K562 (cell line): Measurements from ENCODE around the gene KIAA0040. TPM values are rescaled to one million over a fixed set of nuclear protein-coding genes. Genes with fewer than 3 reads are reported as not detected.
A peak's percentile ranks its signal among the peaks of the same experiment; 100 is the strongest.

Source experiments
- CEBPG ChIP-seq, 3 experiments: fragments of 200-800 bp in 1 of 3; sonication (Bioruptor generic) in 1 of 3; sonication (generic) in 1 of 3; formaldehyde crosslinking in 1 of 3; IDR thresholded peaks in 2 of 3; conservative IDR thresholded peaks in 1 of 3; 2 replicates each; pipeline versions ENCODE4 v1.6.1 to v1.8.0; 2016 to 2022; ENCODE audit warnings: missing compliant biosample characterization in 2 of 3, missing genetic modification characterization in 2 of 3, mild to moderate bottlenecking in 1 of 3, missing genetic modification reagents in 1 of 3
- DNMT1 ChIP-seq: fragments of 450-650 bp; IDR thresholded peaks from 2 replicates; pipeline ENCODE4 v1.6.1; 2016; ENCODE audit warnings: antibody characterized with exemption, mild to moderate bottlenecking
- FOXK1 ChIP-seq: sonication (generic); formaldehyde crosslinking; IDR thresholded peaks from 2 replicates; pipeline ENCODE4 v1.8.0; 2022; ENCODE audit warnings: missing genetic modification reagents, mild to moderate bottlenecking, borderline replicate concordance
- MBD2 ChIP-seq: sonication (generic); IDR thresholded peaks from 2 replicates; pipeline ENCODE4 v1.6.1; 2016; ENCODE audit warnings: low read depth, borderline replicate concordance
- NFATC3 ChIP-seq: fragments of 450-650 bp; IDR thresholded peaks from 2 replicates; pipeline ENCODE4 v1.6.1; 2017; ENCODE audit warnings: mild to moderate bottlenecking
- NFE2 ChIP-seq: IDR thresholded peaks from 2 replicates; pipeline ENCODE4 v1.6.1; 2014; ENCODE audit warnings: antibody characterized with exemption, low read depth
- POLR2A ChIP-seq: fragments of 450-650 bp; conservative IDR thresholded peaks from 2 replicates; pipeline ENCODE4 v1.6.1; 2016
- POLR2B ChIP-seq: fragments of 450-650 bp; IDR thresholded peaks from 2 replicates; pipeline ENCODE4 v1.6.1; 2018; ENCODE audit warnings: low read depth; ENCODE audit not compliant: partially characterized antibody
- PRDM10 ChIP-seq: fragments of 450-650 bp; IDR thresholded peaks from 2 replicates; pipeline ENCODE4 v1.6.1; 2018; ENCODE audit not compliant: partially characterized antibody
- RFX1 ChIP-seq: fragments of 450-650 bp; IDR thresholded peaks from 2 replicates; pipeline ENCODE4 v1.6.1; 2016; ENCODE audit warnings: mild to moderate bottlenecking, moderate library complexity
- SUPT5H ChIP-seq: fragments of 450-650 bp; IDR thresholded peaks from 2 replicates; pipeline ENCODE4 v1.6.1; 2016
- THRB ChIP-seq: fragments of 450-650 bp; formaldehyde crosslinking; conservative IDR thresholded peaks from 2 replicates; pipeline ENCODE4 v1.4.0; 2022; ENCODE audit warnings: mild to moderate bottlenecking, missing genetic modification characterization
- ZC3H4 ChIP-seq: sonication (generic); formaldehyde crosslinking; IDR thresholded peaks from 2 replicates; pipeline ENCODE4 v1.9.0; 2021; ENCODE audit warnings: missing genetic modification reagents, borderline replicate concordance
- ZFP36 ChIP-seq: fragments of 150-350 bp; IDR thresholded peaks from 2 replicates; pipeline ENCODE4 v1.6.1; 2018; ENCODE audit warnings: low read length, low read depth; ENCODE audit not compliant: partially characterized antibody
- ZNF165 ChIP-seq: fragments of 250-450 bp; sonication (Bioruptor Pico); IDR thresholded peaks from 2 replicates; pipeline ENCODE4 v1.4.0; 2020; ENCODE audit warnings: borderline replicate concordance
- ZNF175 ChIP-seq: fragments of 200-800 bp; sonication (Bioruptor generic); IDR thresholded peaks from 2 replicates; pipeline ENCODE4 v1.6.1; 2016; ENCODE audit warnings: low read depth, mild to moderate bottlenecking, missing genetic modification characterization, missing compliant biosample characterization
- ZNF239 ChIP-seq: fragments of 250-450 bp; sonication (Bioruptor Pico); IDR thresholded peaks from 2 replicates; pipeline ENCODE4 v1.4.0; 2020; ENCODE audit warnings: mild to moderate bottlenecking
- ZNF639 ChIP-seq, 2 experiments: fragments of 200-800 bp in 1 of 2; sonication (Bioruptor generic) in 1 of 2; sonication (generic) in 1 of 2; formaldehyde crosslinking in 1 of 2; IDR thresholded peaks in 1 of 2; conservative IDR thresholded peaks in 1 of 2; 2 replicates each; pipeline versions ENCODE4 v1.5.0 to v1.6.1; 2016 to 2020; ENCODE audit warnings: missing compliant biosample characterization in 1 of 2, missing genetic modification characterization in 1 of 2, missing genetic modification reagents in 1 of 2
- polyA plus RNA-seq, 8 experiments: library from polyadenylated mRNA; depleted of rRNA in 4 of 8; stranded (reverse) in 5 of 8; unstranded in 3 of 8; fragments of >200 nt; fragmentation: Nextera tagmentation in 2 of 8; fragmentation: Illumina TruSeq in 1 of 8; extraction: Ambion mirVana in 2 of 8; extraction: Trizol in 1 of 8; gene quantifications; 2 replicates each; pipeline versions ENCODE4 v1.2.1 to v1.2.3, GENCODE V29; 2011 to 2014; ENCODE audit warnings: inconsistent platforms in 1 of 8, missing spikeins in 1 of 8
- total RNA-seq, 7 experiments: library from RNA; depleted of rRNA in 6 of 7; stranded (reverse); fragments of >200 nt in 6 of 7; fragmentation: Illumina TruSeq in 2 of 7; extraction: Trizol in 2 of 7; gene quantifications; 2 replicates each; pipeline versions ENCODE4 v1.2.1 to v1.2.3, GENCODE V29; 2011 to 2021; ENCODE audit warnings: low replicate concordance in 1 of 7
- TF ChIP-seq, protein P1 (sequence below): conservative IDR thresholded peaks from 2 replicates; pipeline ENCODE4 v1.6.1; 2011; ENCODE audit warnings: low read depth, mild to moderate bottlenecking, low read length; ENCODE audit not compliant: control insufficient read depth

KIAA0040 gene
- total and polyA plus RNA-seq, 9 of the 15 experiments (the other 6 are each of a cell fraction or from before 2014, with no cell fraction given), result 3.4 to 13.6 (median 7.1) TPM

GRCh38 chr1:175218786-175219434 lies 26.3 kb upstream of the KIAA0040 start (continued):
- no peak for TF ChIP-seq POLR2B
- TF ChIP-seq, protein P1, sequence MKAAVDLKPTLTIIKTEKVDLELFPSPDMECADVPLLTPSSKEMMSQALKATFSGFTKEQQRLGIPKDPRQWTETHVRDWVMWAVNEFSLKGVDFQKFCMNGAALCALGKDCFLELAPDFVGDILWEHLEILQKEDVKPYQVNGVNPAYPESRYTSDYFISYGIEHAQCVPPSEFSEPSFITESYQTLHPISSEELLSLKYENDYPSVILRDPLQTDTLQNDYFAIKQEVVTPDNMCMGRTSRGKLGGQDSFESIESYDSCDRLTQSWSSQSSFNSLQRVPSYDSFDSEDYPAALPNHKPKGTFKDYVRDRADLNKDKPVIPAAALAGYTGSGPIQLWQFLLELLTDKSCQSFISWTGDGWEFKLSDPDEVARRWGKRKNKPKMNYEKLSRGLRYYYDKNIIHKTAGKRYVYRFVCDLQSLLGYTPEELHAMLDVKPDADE, result no peak
- no peak for TF ChIP-seq NFATC3
- TF ChIP-seq FOXK1 (CRISPR knock-in tag), result no peak
- TF ChIP-seq ZNF175 (CRISPR knock-in tag), result peak; percentile 29; the same call in 1 of the 2 replicates
- no peak for TF ChIP-seq ZNF165
- no peak for TF ChIP-seq THRB (CRISPR knock-in tag)
- TF ChIP-seq SUPT5H, result no peak
- TF ChIP-seq NFE2, result peak; percentile 49; the same call in 1 of the 2 replicates
- peak; percentile 40; the same call in 1 of the 2 replicates for TF ChIP-seq CEBPG (CRISPR knock-in tag; IDR thresholded peaks at IDR 0.05)
- peak in 1 of 2 experiments; percentile 44; a peak in 1 of 4 replicates for TF ChIP-seq CEBPG (tag; conservative IDR thresholded peaks at IDR 0.05 in 1 of 2, IDR thresholded peaks at IDR 0.05 in 1 of 2)
- no peak for TF ChIP-seq ZNF239 (CRISPR knock-in tag)
- TF ChIP-seq ZFP36, result no peak
- TF ChIP-seq DNMT1, result no peak
- no peak for TF ChIP-seq ZNF639 (CRISPR knock-in tag; conservative IDR thresholded peaks at IDR 0.05 in 1 of 2, IDR thresholded peaks at IDR 0.05 in 1 of 2)
- no peak for TF ChIP-seq RFX1
- TF ChIP-seq PRDM10, result no peak
- TF ChIP-seq POLR2A, result no peak
- TF ChIP-seq ZC3H4, result no peak
- no peak for TF ChIP-seq MBD2
